GM06990 (cell line): ENCODE data around the gene RUNX3.

Experiments used
- DNase-seq: peaks from one replicate; pipeline ENCODE4 v3.0.0-alpha.2; 2011; ENCODE audit not compliant: insufficient read length; ENCODE audit errors: extremely low read depth
- H3K27me3 ChIP-seq: replicated peaks from 2 replicates; pipeline ENCODE4 v1.6.0; 2011; ENCODE audit warnings: low read length; ENCODE audit not compliant: control insufficient read depth, insufficient read depth
- H3K36me3 ChIP-seq: 2 replicates; pipeline ENCODE4 v1.5.1; 2011; ENCODE audit warnings: low read length; ENCODE audit not compliant: control insufficient read depth, insufficient read depth
- H3K4me3 ChIP-seq: replicated peaks from 2 replicates; pipeline ENCODE4 v1.5.1; 2011; ENCODE audit warnings: low read depth, mild to moderate bottlenecking, control low read depth, low read length
- CTCF ChIP-seq: IDR thresholded peaks from 2 replicates; pipeline ENCODE4 v1.5.1; 2011; ENCODE audit warnings: low read length, control low read depth, mild to moderate bottlenecking, inconsistent platforms; ENCODE audit not compliant: insufficient read depth, poor library complexity, severe bottlenecking

The RUNX3 gene

DNA sequence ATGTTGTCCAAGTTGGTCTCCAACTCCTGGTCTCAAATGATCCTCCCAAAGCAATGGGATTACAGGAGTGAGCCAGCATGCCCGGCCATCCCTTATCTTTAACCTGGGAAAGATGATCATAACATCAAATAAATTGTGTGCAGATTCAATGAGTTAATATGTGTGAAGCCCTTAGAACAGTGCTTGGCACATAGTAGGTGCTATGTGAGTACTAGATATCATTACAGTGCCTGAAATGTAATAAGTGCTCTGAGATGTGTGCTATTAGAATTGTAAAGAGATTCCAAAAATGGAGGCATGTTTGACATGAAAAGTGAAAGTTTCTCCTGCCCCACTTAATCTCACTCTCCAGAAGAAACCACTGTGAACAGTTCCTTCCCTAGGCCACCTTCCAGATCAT, 71.8 kb downstream of the RUNX3 start:
- Histone ChIP-seq H3K36me3 (no peaks in the 10 kb centered on the region), H3K4me3 (no peak overlapping the region), H3K27me3 (no peaks in the 10 kb centered on the region)
- TF ChIP-seq CTCF = no peak
- no peak for DNase-seq

DNA sequence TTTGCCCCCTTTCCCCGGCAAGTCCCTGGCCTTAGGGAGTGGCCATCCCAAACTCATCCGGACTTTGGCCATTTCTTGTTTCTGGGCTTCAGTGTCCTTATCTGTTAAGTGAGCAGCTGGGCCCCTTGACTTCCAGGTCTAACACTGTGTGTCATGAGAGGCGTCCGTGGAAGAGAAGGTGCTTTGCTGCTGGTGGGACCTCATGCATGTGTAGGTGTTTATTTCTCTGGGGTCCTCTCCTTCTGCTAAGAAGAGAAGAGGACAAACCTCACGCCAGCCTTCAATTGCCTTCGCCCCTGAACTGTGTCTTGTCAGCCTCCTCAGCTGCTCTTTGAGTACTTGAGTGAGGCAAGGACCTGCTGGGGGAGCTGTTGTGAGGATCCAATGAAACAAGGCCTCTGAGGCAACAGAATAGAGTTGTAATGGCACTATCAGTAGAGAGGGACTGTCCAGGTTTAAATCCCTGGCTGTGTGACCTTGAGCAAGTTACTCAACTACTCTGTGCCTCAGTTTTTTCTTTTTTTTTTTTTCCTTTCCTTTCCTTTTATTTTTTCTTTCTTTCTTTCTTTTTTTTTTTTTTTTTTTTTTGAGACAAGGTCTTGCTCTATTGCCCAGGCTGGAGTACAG, 72.5 kb downstream of the RUNX3 start:
- H3K27me3 ChIP-seq = no peaks in the 10 kb centered on the region
- no peak overlapping the region for H3K4me3 ChIP-seq
- TF ChIP-seq CTCF = no peak
- no peak for DNase-seq
- H3K36me3 ChIP-seq = no peaks in the 10 kb centered on the region

DNA sequence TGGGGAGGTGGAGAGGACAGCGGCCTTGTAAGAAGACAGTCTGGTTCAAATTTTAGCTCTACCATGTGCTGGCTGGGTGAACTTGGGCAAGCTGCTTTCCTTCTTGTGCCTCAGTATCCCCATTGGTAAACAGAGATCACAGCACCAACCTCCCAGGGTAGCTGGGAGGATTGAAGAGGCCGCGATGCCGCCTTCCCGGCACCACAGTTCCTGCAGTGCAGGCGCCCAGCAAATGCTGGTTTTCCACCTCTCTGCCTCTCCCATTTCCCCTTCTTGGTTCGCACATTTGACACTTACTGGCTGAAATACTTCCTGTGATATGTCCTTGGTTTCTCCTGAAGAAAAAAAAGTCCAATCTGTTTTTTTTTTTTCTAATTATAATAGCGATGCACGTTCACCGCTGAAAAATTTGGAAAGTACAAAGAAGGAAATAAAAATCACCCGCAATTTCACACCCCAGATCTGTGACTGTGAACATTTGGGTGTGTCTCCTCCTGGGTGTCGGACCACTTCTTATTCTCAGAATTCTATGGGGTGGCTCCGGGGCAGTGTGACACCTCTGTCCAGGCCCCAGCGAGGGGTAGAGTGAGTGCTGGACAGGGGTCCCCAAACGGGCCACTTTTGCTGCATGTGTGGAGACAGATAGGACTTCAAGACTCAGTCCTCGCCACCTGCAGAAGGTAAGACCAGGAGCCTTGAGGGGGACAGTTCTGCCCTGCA, 73.1 kb downstream of the RUNX3 start:
- no peak for DNase-seq
- H3K27me3 ChIP-seq = no peaks in the 10 kb centered on the region
- no peaks in the 10 kb centered on the region for H3K36me3 ChIP-seq
- no peak for TF ChIP-seq CTCF
- no peak overlapping the region for H3K4me3 ChIP-seq

DNA sequence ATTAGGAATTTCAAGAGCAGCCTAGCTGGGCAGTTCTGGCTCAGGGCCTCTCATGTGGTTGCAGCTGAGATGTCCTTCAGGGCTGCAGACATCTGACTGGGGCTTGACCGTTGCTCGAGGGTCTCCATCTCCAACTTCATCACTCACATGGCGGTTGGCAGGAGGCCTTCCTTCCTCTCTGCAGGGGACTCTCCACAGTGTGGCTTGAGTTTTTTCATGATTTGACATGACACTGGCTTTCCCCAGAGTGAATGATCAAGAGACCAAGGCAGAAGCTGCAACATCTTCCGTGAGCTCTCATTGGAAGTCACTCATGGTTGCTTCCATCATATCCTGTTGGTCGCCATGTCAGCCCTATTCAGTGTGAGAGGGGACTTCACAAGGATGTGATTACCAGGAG, 74.6 kb downstream of the RUNX3 start:
- no peak for DNase-seq
- no peaks in the 10 kb centered on the region for H3K27me3 ChIP-seq
- no peak overlapping the region for H3K4me3 ChIP-seq
- no peaks in the 10 kb centered on the region for H3K36me3 ChIP-seq
- TF ChIP-seq CTCF = no peak

- no peak for TF ChIP-seq CTCF
- H3K36me3 ChIP-seq = no peaks in the 10 kb centered on the region
- H3K4me3 ChIP-seq = no peak overlapping the region
- no peaks in the 10 kb centered on the region for H3K27me3 ChIP-seq
- DNase-seq = no peak
These were observed 76.4 kb downstream of the RUNX3 start for GRCh38 chr1:24853649-24854048.
